SK-N-SH treated with all-trans-retinoic acid at 6 μM for 48 hours (cell line): Measurements from ENCODE around the gene MMP15.
"Not testable (repeated sequence)": the region's sequence is repeated elsewhere in the genome, so short reads cannot be mapped to it uniquely, and the experiment has no call there.

Experiments used
- ARNTL ChIP-seq: fragments of 450-650 bp; formaldehyde crosslinking; IDR thresholded peaks from 2 replicates; pipeline ENCODE4 v1.5.0; 2020; ENCODE audit warnings: low read depth, mild to moderate bottlenecking, moderate library complexity, borderline replicate concordance
- BACH2 ChIP-seq: fragments of 250-450 bp; sonication (Bioruptor Pico); IDR thresholded peaks from 2 replicates; pipeline ENCODE4 v1.9.0; 2021; ENCODE audit warnings: mild to moderate bottlenecking, borderline replicate concordance
- CREB5 ChIP-seq: fragments of 250-450 bp; sonication (Bioruptor Pico); IDR thresholded peaks from 2 replicates; pipeline ENCODE4 v1.5.1; 2020; ENCODE audit warnings: low read depth, mild to moderate bottlenecking, moderate library complexity
- CSRNP3 ChIP-seq: fragments of 250-450 bp; sonication (Bioruptor Pico); IDR thresholded peaks from 2 replicates; pipeline ENCODE4 v1.5.1; 2021; ENCODE audit warnings: mild to moderate bottlenecking, moderate library complexity
- GLIS3 ChIP-seq: fragments of 250-450 bp; sonication (Bioruptor Pico); IDR thresholded peaks from 2 replicates; pipeline ENCODE4 v1.5.0; 2020; ENCODE audit warnings: mild to moderate bottlenecking, moderate library complexity
- OSR1 ChIP-seq: fragments of 250-450 bp; sonication (Bioruptor Pico); IDR thresholded peaks from 2 replicates; pipeline ENCODE4 v1.8.0; 2022; ENCODE audit warnings: moderate library complexity, mild to moderate bottlenecking, inconsistent platforms
- PATZ1 ChIP-seq: fragments of 250-450 bp; sonication (Bioruptor Pico); IDR thresholded peaks from 2 replicates; pipeline ENCODE4 v1.8.0; 2020; ENCODE audit warnings: mild to moderate bottlenecking, moderate library complexity, borderline replicate concordance
- PPARA ChIP-seq: fragments of 250-450 bp; sonication (Bioruptor Pico); IDR thresholded peaks from 2 replicates; pipeline ENCODE4 v1.5.0; 2020; ENCODE audit warnings: mild to moderate bottlenecking, borderline replicate concordance
- RARB ChIP-seq: fragments of 250-450 bp; sonication (Bioruptor Pico); IDR thresholded peaks from 2 replicates; pipeline ENCODE4 v1.8.0; 2021; ENCODE audit warnings: mild to moderate bottlenecking, moderate library complexity
- SNAI2 ChIP-seq: fragments of 250-450 bp; sonication (Bioruptor Pico); IDR thresholded peaks from 2 replicates; pipeline ENCODE4 v1.5.0; 2020; ENCODE audit warnings: mild to moderate bottlenecking, moderate library complexity
- TOX ChIP-seq: fragments of 250-450 bp; sonication (Bioruptor Pico); IDR thresholded peaks from 2 replicates; pipeline ENCODE4 v1.8.0; 2021; ENCODE audit warnings: mild to moderate bottlenecking, moderate library complexity, borderline replicate concordance
- ZFP3 ChIP-seq: fragments of 250-450 bp; sonication (Bioruptor Pico); IDR thresholded peaks from 2 replicates; pipeline ENCODE4 v1.5.0; 2020; ENCODE audit warnings: mild to moderate bottlenecking, moderate library complexity
- ZFP30 ChIP-seq: fragments of 450-650 bp; formaldehyde crosslinking; IDR thresholded peaks from 2 replicates; pipeline ENCODE4 v1.5.0; 2022; ENCODE audit warnings: mild to moderate bottlenecking, moderate library complexity
- ZNF70 ChIP-seq: fragments of 450-650 bp; formaldehyde crosslinking; IDR thresholded peaks from 2 replicates; pipeline ENCODE4 v1.5.0; 2020; ENCODE audit warnings: mild to moderate bottlenecking, moderate library complexity

GRCh38 chr16:58073086-58073485, 47.5 kb downstream of the MMP15 start:
- TF ChIP-seq TOX (CRISPR knock-in tag); ZFP30; PPARA (CRISPR knock-in tag); ZNF70 (CRISPR knock-in tag); ARNTL; PATZ1 (CRISPR knock-in tag); CSRNP3 (CRISPR knock-in tag); CREB5 (CRISPR knock-in tag); OSR1 (CRISPR knock-in tag); BACH2 (CRISPR knock-in tag); ZFP3 (CRISPR knock-in tag); GLIS3; SNAI2; RARB: not testable (repeated sequence)
